Activated CD8-positive, alpha-beta memory T cell treated with anti-CD3 and anti-CD28 coated beads, Interleukin-2, amount 50 U/mL, for 1 hour (primary cell): ENCODE data around the gene ANKS6.

Experiments
- DNase-seq: peaks from one replicate; pipeline ENCODE4 v3.0.0-alpha.2; 2020; ENCODE audit errors: extremely low read depth

ANKS6 gene

DNA sequence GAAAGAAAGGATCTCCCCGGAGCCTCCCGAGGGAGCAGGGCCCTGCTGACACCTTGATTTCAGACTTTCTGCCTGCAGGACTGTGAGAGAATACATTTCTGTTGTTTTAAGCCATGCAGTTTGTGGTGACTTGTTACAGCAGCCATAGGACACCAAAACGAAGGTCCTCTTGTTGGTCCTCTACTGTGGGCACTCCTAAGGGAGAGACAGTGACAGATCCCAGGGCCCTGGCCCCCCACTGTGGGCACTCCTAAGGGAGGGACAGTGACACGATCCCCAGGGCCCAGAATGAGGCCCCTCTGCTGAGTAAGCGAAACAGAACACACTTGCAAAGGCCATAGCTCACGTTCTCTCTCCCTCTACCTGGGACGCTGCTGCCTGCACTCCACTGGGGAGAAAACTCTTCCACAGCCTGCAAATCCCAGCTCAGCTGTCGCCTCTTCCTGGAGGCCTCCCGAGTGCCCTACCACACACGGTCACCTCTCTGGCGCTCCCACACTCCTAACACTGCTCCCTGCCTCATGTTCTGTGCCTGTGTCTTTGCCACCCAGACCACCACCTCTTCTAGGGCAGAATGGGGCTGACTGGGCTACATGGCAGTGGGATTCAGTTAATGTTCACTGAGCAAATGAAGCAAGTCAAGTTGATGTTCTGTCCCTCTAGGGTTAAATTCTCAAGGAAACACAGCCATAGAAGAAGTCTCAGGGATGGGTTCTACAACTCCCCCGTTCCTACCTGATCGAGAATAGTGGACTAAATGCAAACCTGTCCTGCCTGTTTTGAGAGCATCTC, 23.8 kb downstream of the ANKS6 start:
- DNase-seq = no peak

DNA sequence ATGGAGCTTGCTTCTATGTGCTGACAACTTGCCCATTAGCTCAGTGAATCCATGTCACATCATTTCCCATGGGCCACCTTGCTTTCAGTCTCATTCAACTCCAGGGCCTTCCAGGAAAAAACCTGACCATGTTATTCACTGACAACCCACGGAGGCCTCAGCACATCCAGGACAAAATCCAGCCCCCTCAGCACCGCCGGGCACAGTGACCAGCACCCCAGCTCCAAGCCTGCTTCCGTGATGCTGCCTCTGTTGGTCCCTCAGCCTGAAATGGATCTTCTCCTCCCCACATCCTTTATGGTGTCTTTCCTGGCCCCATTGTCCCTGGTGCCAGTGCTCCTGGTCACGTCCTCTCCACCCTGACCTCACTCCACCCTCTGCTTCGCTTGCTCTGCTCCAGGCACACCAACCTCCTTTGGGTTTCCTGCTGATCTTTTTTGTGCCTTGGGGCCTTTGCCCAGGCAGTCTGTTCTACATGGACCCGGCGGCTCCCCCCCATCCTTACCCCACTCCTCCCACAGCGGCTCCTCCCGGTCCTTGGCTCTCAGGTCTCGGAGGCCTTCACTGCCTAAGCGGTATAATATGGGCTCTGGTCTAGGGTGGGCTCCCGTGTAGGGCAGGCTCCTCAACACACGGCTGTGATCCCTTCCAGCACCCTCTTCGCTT, 25.0 kb downstream of the ANKS6 start:
- DNase-seq = no peak

DNA sequence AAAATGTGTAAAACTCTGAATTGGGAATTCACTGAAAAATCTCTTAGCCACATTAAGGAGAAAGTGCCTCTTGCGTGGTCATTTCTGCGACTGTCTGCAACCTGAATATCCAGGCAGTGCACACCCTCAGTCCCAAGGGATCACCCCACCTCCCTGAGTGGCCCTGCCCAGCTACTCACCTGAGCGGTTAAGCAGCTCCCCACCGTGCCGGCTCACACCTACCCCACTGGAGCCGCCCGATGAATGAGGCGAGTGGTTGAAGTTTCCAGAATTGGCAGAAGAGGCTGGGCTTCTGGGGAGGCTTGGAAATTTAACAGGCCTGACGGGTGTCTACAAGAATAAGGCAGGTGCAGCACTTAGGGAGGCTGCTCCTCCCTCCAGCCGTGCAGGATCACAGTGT, 25.6 kb downstream of the ANKS6 start:
- no peak for DNase-seq

DNA sequence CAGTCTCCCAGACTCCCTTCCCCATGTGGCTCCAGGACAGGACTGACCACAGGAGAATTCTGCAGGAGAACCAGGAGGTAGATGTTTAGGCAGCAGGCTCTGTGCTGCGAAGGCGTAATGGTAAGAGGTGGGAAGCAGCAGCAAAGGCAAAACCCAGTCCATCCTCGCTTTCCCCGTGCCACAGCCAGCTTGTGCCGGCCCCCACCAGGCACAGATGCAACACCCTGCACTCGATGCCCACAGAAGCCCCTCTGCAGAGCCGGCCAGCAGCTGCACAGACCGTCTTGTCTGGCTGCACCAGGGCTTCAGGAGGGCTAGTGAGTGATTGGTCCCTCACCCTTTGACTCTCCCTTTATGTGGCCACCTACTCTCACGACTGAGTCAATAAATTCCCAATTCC, 28.0 kb downstream of the ANKS6 start:
- no peak for DNase-seq

- DNase-seq = no peak
Measured at GRCh38 chr9:98767915-98768314, 28.4 kb downstream of the ANKS6 start.

DNA sequence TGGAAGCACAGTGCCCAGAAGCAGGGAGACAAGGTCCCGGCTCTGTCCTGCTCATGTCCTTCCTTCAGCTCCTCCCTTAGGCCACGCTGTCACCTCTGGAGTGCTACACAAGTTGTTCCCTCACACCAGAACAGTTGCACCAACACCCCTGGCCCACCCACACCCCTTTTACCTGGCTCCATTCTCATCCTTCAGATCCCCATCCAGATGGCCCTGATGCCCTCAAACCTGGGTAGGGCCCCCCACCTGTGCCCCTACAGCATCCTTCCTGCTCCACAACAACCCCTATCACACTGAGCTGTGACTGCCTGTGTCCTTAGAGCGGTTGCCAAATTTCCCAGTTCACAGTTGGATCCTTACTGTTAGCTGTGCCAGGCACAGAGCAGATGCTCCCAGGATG, 29.2 kb downstream of the ANKS6 start:
- DNase-seq = no peak

DNA sequence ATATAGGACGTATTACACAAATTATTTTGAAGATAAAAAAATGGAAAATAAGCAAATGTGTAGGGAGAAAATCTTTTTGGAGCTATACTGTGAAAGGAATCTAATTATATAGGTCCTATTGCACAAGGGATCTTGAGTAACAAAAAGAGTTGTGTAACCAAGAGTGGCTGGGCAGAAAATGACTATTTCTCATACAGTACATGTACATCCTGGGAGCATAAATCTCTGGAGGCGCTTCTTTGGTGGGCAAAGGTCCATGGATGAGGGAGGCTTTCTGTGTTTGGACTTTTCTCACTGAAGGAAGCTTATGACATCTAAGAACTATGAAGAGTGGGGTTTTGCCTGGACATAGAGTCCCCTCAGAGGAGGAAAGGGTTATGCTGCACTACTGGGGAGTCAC, 29.8 kb downstream of the ANKS6 start:
- DNase-seq = no peak

GRCh38 chr9:98765256-98765655, 31.1 kb downstream of the ANKS6 start:
- DNase-seq = no peak

GRCh38 chr9:98763986-98764745, 32.2 kb downstream of the ANKS6 start:
- DNase-seq = no peak

- no peak for DNase-seq
Measured at GRCh38 chr9:98760231-98760630, 36.1 kb downstream of the ANKS6 start.

DNA sequence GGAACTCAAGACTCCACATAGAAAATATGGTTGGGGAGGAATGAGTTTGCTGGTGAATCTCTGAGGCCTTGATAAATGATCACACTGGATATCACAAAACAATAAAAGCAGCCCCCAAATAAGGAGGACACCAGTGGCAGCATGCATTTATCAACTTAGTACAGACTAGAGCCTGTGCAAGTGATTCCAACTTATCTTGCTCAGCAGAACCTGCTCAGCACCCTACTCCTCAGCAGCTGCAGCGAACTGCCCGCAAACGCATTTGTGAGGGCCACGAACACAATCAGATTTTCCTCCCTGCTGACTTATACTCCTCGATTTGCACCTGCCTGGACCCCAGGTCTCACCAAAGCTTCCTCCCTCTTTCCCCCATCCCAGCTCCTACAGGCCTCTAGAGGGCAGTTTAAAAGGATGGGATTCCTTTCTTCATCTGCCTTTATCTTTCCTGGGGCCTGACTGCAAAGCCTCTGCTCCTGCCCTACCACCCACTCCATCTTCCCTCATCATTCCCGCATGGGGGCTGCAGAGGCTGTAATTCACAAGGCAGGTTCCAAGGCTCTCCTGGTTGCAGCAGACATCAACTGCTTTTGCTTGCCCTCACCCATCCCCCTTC, 41.2 kb downstream of the ANKS6 start:
- no peak for DNase-seq

- DNase-seq = no peak
Measured at GRCh38 chr9:98751210-98751609, 45.1 kb downstream of the ANKS6 start.

DNA sequence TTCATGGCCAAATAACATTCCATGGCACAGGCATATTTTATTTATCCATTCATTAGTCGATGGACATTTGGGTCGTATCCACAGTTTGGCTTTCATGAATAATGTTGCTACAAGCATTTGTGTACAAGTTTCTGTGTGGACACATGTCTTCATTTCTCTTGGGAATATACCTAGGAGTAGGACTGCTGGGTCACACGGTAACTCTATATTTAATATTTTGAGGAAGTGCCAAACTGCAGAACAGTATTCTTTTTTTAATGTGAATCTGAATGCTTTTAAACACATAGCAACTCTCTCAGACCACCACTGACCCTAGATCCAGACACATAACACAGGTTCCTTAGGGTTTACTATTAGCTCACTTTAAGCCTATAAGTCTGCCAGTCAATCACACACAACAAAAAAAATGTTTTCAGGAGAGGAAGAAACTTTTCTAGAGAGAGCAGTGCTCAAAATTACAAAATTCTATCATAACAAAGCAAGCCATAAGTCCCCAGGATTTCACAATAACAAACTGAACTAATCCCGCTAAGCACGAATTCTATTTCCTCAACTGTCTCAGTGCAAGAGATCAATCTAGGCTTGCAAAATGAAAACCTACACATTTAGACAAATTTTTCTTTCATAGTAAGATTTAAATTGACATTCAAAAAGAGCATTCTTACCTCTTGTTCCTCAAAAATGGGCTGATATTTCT, 45.8 kb downstream of the ANKS6 start:
- no peak for DNase-seq

- DNase-seq = no peak
Measured at GRCh38 chr9:98747476-98747875, 48.9 kb downstream of the ANKS6 start.

DNA sequence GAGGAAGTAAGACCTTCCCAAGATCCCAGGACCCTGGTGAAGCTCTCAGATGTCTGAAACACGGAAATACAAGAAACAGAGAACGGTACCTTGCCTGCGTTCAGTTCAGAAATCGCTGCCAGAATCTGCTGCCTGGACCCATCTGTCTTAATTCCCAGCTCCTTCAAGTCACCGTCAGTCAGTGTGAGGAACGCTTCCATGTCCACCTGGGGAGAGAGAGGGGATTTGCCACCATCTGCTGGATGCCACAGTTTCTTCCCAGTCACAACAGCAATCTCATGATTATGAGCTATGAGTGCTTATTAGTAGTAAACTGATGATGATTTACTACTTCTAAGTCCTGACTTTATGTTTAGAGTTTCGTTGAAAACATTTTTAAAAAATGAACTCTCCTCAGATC, 50.9 kb downstream of the ANKS6 start:
- no peak for DNase-seq

GRCh38 chr9:98743818-98744611, 52.3 kb downstream of the ANKS6 start:
- DNase-seq = no peak

DNA sequence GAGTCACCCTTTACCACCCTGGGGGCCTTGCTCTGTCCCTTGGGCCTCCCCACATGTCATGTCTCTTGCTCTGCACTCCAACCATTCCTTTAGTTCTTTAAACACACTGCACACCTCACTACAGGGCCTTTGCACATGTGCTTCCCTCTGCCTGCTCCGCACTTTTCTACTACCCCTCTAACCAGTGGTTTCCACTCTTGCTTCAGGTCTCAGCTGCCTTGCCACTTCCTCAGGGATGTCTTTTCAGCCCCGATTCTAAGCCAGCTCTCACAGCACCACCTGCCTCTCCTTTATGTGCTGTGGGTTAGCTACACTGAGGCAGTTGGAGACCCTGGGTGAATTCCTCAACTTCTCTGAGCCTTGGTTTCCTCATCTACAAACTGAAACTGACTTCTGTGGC, 53.0 kb downstream of the ANKS6 start:
- no peak for DNase-seq

DNA sequence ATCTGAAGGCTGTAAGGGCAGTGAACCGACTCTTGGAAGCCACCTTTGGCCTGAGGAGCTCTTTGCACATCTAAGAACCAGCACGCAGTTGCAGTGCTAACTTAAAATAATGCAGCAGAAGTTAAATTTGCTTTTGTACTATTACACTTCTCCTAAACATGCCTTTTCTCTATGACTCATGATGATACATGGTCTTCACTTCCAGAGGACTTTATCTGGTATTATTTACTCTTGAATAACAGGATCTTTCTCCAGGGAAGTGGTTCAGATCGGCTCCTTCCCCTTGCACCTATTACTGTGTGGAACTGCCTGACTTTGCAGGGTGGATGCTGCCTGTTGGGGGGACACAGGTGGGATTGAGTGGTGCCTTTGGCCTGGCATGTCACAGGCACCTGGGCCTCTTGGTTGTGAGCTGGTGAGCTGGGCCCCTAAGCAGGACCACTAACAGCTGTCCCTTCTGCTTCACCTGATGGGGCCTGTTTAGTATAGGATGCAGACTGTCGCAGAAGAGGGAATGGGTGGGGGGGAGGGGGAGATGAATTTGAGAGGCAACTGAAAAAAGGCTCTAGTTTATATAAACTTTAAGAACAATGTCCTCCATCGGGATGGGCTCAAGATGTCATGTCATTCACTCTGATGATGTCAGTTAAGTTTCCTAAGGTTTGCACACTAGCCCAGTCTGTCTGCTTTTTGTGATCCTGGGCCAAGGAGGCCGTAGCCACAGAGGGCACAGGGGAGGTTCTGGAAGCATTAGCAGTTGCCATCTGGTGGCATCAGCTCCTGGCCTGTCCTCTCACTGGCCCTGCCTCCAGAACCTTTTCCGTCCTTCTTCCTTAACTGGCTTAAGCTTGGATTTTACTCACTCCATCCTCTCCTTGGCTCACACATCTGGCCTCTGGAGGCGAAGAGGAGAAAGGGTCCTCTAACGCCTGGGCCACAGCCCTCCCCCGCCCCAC, 53.8 kb downstream of the ANKS6 start:
- DNase-seq = no peak

GRCh38 chr9:98740226-98740881, 56.0 kb downstream of the ANKS6 start:
- DNase-seq = no peak
